ENCODE measurements around the gene UFM1.
"Not testable (repeated sequence)": the region's sequence is repeated elsewhere in the genome, so short reads cannot be mapped to it uniquely, and the experiment has no call there.

UFM1 gene

GRCh38 chr13:38348861-38349389, 726 bp upstream of the UFM1 start:
- TF ChIP-seq ZFX (IDR thresholded peaks at IDR 0.05; ENCODE audit: borderline replicate concordance) (no peak), CTCF (IDR thresholded peaks at IDR 0.05) (no peak)
- H3K27ac ChIP-seq = peak overlapping the region; percentile 83

- H3K27ac ChIP-seq = peak overlapping the region; percentile 83
- TF ChIP-seq ZFX (IDR thresholded peaks at IDR 0.05; ENCODE audit: borderline replicate concordance) (no peak), CTCF (IDR thresholded peaks at IDR 0.05) (no peak)
Observed at GRCh38 chr13:38350114-38350617, 515 bp downstream of the UFM1 start.

GRCh38 chr13:38355595-38356119, 6.0 kb downstream of the UFM1 start:
- no peak overlapping the region for H3K27ac ChIP-seq
- TF ChIP-seq CTCF (IDR thresholded peaks at IDR 0.05) = no peak
- TF ChIP-seq ZFX (IDR thresholded peaks at IDR 0.05; ENCODE audit: borderline replicate concordance) = no peak

GRCh38 chr13:38358684-38359083, 9.0 kb downstream of the UFM1 start:
- H3K27ac ChIP-seq = no peak overlapping the region
- TF ChIP-seq ZFX (IDR thresholded peaks at IDR 0.05; ENCODE audit: borderline replicate concordance) (no peak), CTCF (IDR thresholded peaks at IDR 0.05) (no peak)

- no peak for TF ChIP-seq CTCF (IDR thresholded peaks at IDR 0.05)
- TF ChIP-seq ZFX (IDR thresholded peaks at IDR 0.05; ENCODE audit: borderline replicate concordance) = no peak
- H3K27ac ChIP-seq = no peak overlapping the region
Observed at GRCh38 chr13:38361542-38362262, 12.1 kb downstream of the UFM1 start.

GRCh38 chr13:38363219-38363618, 13.6 kb downstream of the UFM1 start:
- TF ChIP-seq ZFX (IDR thresholded peaks at IDR 0.05; ENCODE audit: borderline replicate concordance) (no peak), CTCF (IDR thresholded peaks at IDR 0.05) (no peak)
- no peak overlapping the region for H3K27ac ChIP-seq

GRCh38 chr13:38363746-38364145, 14.1 kb downstream of the UFM1 start:
- not testable (repeated sequence) for H3K27ac ChIP-seq

Data from 22Rv1 (cell line).